SIG-M5 (cell line): ENCODE results near the gene KCNE1.
"Not testable (repeated sequence)": the region's sequence is repeated elsewhere in the genome, so short reads cannot be mapped to it uniquely, and the experiment has no call there.

Source experiments
- DNase-seq: peaks from one replicate; lab custom pipeline; 2025; lab: John Stamatoyannopoulos, UW

KCNE1 gene

GRCh38 chr21:34407294-34407693, 104.7 kb downstream of the KCNE1 start:
- not testable (repeated sequence) for DNase-seq

- DNase-seq, result not testable (repeated sequence)
Observed at GRCh38 chr21:34406676-34407075, 105.3 kb downstream of the KCNE1 start.

- DNase-seq, result not testable (repeated sequence)
Observed at GRCh38 chr21:34406102-34406501, 105.9 kb downstream of the KCNE1 start.

- DNase-seq, result not testable (repeated sequence)
Observed at GRCh38 chr21:34405686-34406085, 106.3 kb downstream of the KCNE1 start.

GRCh38 chr21:34404742-34405141, 107.3 kb downstream of the KCNE1 start:
- not testable (repeated sequence) for DNase-seq

GRCh38 chr21:34400522-34400921, 111.5 kb downstream of the KCNE1 start:
- DNase-seq, result not testable (repeated sequence)
